Trophoblast cell (in vitro differentiated cells and primary cell): ENCODE measurements around the gene MYO1F.

Experiments used
- DNase-seq, 2 donors: peaks; one replicate each; pipeline ENCODE4 v3.0.0-alpha.2; 2016
- H2AFZ ChIP-seq: 2 replicates; pipeline ENCODE4 v1.6.1; 2013; ENCODE audit warnings: low read length, moderate library complexity, mild to moderate bottlenecking; ENCODE audit not compliant: insufficient read depth, poor library complexity
- H2AK5ac ChIP-seq: 2 replicates; pipeline ENCODE4 v1.6.1; 2013; ENCODE audit warnings: mild to moderate bottlenecking, low read length
- H2BK120ac ChIP-seq: 2 replicates; pipeline ENCODE4 v1.6.1; 2013; ENCODE audit warnings: low read length, mild to moderate bottlenecking, moderate library complexity; ENCODE audit not compliant: insufficient read depth, poor library complexity
- H2BK12ac ChIP-seq: 2 replicates; pipeline ENCODE4 v1.6.1; 2013; ENCODE audit warnings: mild to moderate bottlenecking, low read length, moderate library complexity
- H2BK5ac ChIP-seq: 2 replicates; pipeline ENCODE4 v1.6.1; 2013; ENCODE audit warnings: low read length, low read depth, moderate library complexity, mild to moderate bottlenecking; ENCODE audit not compliant: poor library complexity
- H3K14ac ChIP-seq: 2 replicates; pipeline ENCODE4 v1.6.1; 2013; ENCODE audit warnings: mild to moderate bottlenecking, low read length
- H3K18ac ChIP-seq: 2 replicates; pipeline ENCODE4 v1.6.1; 2013; ENCODE audit warnings: mild to moderate bottlenecking, low read length
- H3K23ac ChIP-seq: 2 replicates; pipeline ENCODE4 v1.6.1; 2013; ENCODE audit warnings: low read length
- H3K27ac ChIP-seq: 2 replicates; pipeline ENCODE4 v1.5.1; 2013; ENCODE audit warnings: low read depth, mild to moderate bottlenecking, inconsistent platforms, low read length, moderate library complexity
- H3K27me3 ChIP-seq: 2 replicates; pipeline ENCODE4 v1.6.1; 2013; ENCODE audit warnings: inconsistent platforms, mild to moderate bottlenecking, low read length, moderate library complexity; ENCODE audit not compliant: insufficient read depth
- H3K36me3 ChIP-seq, 2 experiments: 1 replicate in 1 of 2; 2 replicates in 1 of 2; pipeline ENCODE4 v1.6.1; 2013; ENCODE audit warnings: low read length in 2 of 2, mild to moderate bottlenecking in 2 of 2, moderate library complexity in 1 of 2; ENCODE audit not compliant: insufficient read depth in 2 of 2, control insufficient read depth in 1 of 2
- H3K4ac ChIP-seq: 2 replicates; pipeline ENCODE4 v1.6.1; 2013; ENCODE audit warnings: low read depth, mild to moderate bottlenecking, low read length, moderate library complexity
- H3K4me1 ChIP-seq, 2 experiments: 1 replicate in 1 of 2; 2 replicates in 1 of 2; pipeline ENCODE4 v1.6.1; 2013; ENCODE audit warnings: low read length in 2 of 2, mild to moderate bottlenecking in 2 of 2, moderate library complexity in 1 of 2; ENCODE audit not compliant: insufficient read depth in 2 of 2, control insufficient read depth in 1 of 2
- H3K4me2 ChIP-seq: 2 replicates; pipeline ENCODE4 v1.6.1; 2013; ENCODE audit warnings: inconsistent platforms, mild to moderate bottlenecking, low read length, moderate library complexity
- H3K4me3 ChIP-seq: 2 replicates; pipeline ENCODE4 v1.5.1; 2013; ENCODE audit warnings: mild to moderate bottlenecking, low read depth, low read length, inconsistent platforms
- H3K79me1 ChIP-seq: one replicate; pipeline ENCODE4 v1.6.1; 2013; ENCODE audit warnings: low read length
- H3K79me2 ChIP-seq: 2 replicates; pipeline ENCODE4 v1.6.1; 2013; ENCODE audit warnings: low read length, mild to moderate bottlenecking; ENCODE audit not compliant: control insufficient read depth, insufficient read depth, poor library complexity
- H3K9ac ChIP-seq: 2 replicates; pipeline ENCODE4 v1.6.1; 2013; ENCODE audit warnings: mild to moderate bottlenecking, low read length
- H3K9me3 ChIP-seq: 2 replicates; pipeline ENCODE4 v1.6.1; 2013; ENCODE audit warnings: low read depth, mild to moderate bottlenecking, control low read depth, inconsistent platforms, low read length; ENCODE audit not compliant: insufficient read depth
- H4K12ac ChIP-seq: 2 replicates; pipeline ENCODE4 v1.6.1; 2013; ENCODE audit warnings: low read depth, mild to moderate bottlenecking, low read length, moderate library complexity
- H4K8ac ChIP-seq: 2 replicates; pipeline ENCODE4 v1.6.1; 2013; ENCODE audit warnings: low read depth, mild to moderate bottlenecking, low read length, moderate library complexity
- H4K91ac ChIP-seq: one replicate; pipeline ENCODE4 v1.6.1; 2013; ENCODE audit warnings: low read depth, mild to moderate bottlenecking, low read length, moderate library complexity
- WGBS: extraction: QIAGEN DNeasy Blood & Tissue Kit; methylation state at CpG from one replicate; pipeline ENCODE4 v1.1.7; 2013; ENCODE audit warnings: missing lambda C conversion rate; ENCODE audit not compliant: insufficient read length, insufficient coverage; ENCODE audit errors: extremely low coverage; 5-methylcytosine and 5-hydroxymethylcytosine counted together

The MYO1F gene

DNA sequence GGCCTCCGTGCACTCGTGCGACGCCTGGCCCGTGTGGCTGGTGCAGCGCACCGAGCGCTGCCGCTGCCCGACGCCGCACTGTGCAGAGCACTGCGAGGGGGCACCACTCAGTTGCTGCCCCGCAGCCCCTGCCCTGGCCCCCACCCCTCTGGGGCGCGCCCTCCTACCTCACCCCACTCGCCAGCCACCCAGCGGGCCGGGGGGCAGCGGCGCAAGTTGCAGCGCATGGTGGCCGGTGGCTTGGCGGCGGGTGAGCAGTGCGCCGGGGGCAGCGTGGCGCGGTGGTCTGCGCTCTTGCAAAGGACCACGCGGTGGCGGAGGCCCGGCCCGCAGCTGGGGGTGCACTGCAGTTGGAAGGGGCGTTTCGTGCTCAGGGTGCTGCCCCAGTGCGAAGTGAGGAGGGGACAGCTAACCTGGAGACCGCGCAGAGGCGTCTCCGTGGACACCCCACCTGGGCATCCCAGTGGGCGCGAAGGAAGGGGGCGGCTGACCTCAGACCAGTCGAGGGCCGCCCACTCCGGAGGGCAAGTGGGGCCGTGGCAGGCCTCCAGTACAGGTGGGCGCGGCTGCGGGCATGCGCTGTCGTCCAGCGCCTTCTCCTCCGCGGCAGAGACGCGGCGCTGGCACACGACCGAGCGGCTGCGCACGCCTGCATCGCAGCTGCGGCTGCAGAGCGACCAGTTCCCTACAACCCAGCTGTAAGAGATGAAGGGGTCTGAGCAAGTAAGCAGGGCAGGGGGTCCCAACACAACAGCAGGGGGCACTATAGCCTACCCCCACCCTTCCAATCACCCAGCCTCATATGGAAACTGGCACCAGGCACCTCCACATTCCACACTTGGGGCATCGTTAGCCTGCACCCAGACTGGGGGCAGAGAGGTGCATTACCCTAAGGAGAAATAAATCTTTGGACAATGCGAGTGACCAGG lies 8.0 kb upstream of the MYO1F start:
- Histone ChIP-seq H3K18ac (no peak overlapping the region), H3K4ac (no peak overlapping the region), H3K9me3 (peaks cover under 1% of the 10 kb centered on the region), H4K12ac (no peak overlapping the region), H2BK12ac (no peak overlapping the region), H4K8ac (no peak overlapping the region), H3K23ac (no peak overlapping the region), H4K91ac (no peak overlapping the region), H3K27ac (no peak overlapping the region), H3K27me3 (no peaks in the 10 kb centered on the region), H3K4me2 (no peak overlapping the region), H3K79me1 (no peaks in the 10 kb centered on the region), H3K4me1 (peaks cover 0 to 3% of the 10 kb centered on the region in 2 experiments), H2AK5ac (no peak overlapping the region), H3K14ac (no peak overlapping the region), H3K9ac (no peak overlapping the region), H2BK5ac (no peak overlapping the region), H3K4me3 (no peak overlapping the region), H3K79me2 (no peaks in the 10 kb centered on the region), H3K36me3 (no peaks in the 10 kb centered on the region), H2AFZ (no peak overlapping the region), H2BK120ac (no peak overlapping the region)
- no CpG with 5 or more reads among the region's 71 CpGs for WGBS
- no peak for DNase-seq

DNA sequence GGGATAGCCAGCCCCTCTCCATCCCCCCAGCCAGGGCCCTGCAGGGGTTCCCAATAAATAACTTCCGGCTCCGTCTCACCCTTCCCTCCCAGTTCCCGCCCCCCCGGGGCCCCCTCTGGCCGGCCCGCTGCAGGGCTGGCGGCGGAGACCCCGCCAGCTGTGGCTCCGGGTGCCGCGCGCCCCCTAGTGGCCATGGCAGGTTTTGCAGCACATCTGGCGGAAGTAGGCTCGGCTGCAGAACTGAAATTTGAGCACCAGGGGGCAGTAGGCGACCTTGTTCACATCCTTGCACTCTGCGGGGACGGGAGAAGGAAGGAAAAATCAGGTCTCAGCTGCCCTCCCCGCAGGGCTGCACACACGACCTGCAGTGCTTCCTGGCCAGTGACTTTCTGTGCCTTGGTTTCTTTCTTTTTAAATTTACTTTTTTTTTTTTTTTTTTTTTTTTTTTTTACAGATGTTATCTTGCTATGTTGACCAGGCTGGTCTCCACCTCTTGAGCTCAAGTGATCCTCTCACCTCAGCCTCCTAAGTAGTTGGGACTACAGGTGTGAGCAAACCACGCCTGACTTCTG lies 3.6 kb upstream of the MYO1F start:
- H4K12ac ChIP-seq, result no peak overlapping the region
- H3K27me3 ChIP-seq, result no peaks in the 10 kb centered on the region
- H4K91ac ChIP-seq, result no peak overlapping the region
- H2BK12ac ChIP-seq, result no peak overlapping the region
- peak; percentile 78 to 91 for DNase-seq
- no peak overlapping the region for H3K18ac ChIP-seq
- H3K79me1 ChIP-seq, result no peaks in the 10 kb centered on the region
- H3K36me3 ChIP-seq, result no peaks in the 10 kb centered on the region
- peaks cover 5% of the 10 kb centered on the region for H3K9me3 ChIP-seq
- H3K23ac ChIP-seq, result no peak overlapping the region
- no peak overlapping the region for H3K4me3 ChIP-seq
- no peaks in the 10 kb centered on the region for H3K79me2 ChIP-seq
- WGBS, result no CpG with 5 or more reads among the region's 21 CpGs
- no peak overlapping the region for H2AFZ ChIP-seq
- H3K4me1 ChIP-seq, result peaks cover 0 to 3% of the 10 kb centered on the region in 2 experiments
- no peak overlapping the region for H4K8ac ChIP-seq
- H3K4me2 ChIP-seq, result no peak overlapping the region
- no peak overlapping the region for H3K4ac ChIP-seq
- H3K27ac ChIP-seq, result no peak overlapping the region
- no peak overlapping the region for H2BK120ac ChIP-seq
- H2BK5ac ChIP-seq, result no peak overlapping the region
- H2AK5ac ChIP-seq, result no peak overlapping the region
- H3K9ac ChIP-seq, result no peak overlapping the region
- H3K14ac ChIP-seq, result no peak overlapping the region

DNA sequence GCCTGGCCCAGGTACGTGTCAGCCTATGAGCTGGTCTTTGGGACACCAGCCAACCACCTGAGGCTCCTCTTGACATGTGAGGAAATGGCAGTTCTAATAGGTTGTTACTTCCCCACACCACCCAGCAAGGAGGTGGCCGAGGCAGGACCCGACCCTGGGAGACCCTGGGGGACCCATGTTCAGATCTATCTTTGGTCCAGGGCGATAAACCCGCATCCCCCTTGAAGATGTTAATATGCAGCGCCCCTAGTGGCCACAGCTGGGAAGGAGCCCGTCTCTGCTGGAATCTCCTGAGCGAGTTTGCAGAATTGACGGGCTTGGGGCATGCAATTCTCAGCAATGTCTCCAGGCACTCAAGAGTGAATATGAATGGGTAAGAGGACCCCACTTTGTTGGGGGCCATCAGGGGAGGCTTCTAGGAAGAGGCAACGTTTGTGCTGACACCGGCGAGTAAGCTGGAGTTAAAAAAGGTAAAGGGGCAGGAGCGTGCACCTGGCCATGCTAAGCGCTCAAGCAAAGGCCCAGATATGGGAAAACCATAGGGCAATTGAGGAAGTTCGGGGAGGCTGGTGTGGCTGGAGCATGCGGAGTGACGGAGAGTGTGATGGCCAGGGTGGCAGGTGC lies 1.5 kb upstream of the MYO1F start:
- Histone ChIP-seq H4K8ac (no peak overlapping the region), H3K27me3 (no peaks in the 10 kb centered on the region), H3K9ac (no peak overlapping the region), H3K27ac (no peak overlapping the region), H3K23ac (no peak overlapping the region), H3K79me2 (no peaks in the 10 kb centered on the region), H3K4me3 (no peak overlapping the region), H2BK12ac (no peak overlapping the region), H2AK5ac (no peak overlapping the region), H2AFZ (no peak overlapping the region), H2BK120ac (no peak overlapping the region), H3K14ac (no peak overlapping the region), H3K9me3 (peaks cover 5% of the 10 kb centered on the region), H3K36me3 (no peaks in the 10 kb centered on the region), H2BK5ac (no peak overlapping the region), H3K4ac (no peak overlapping the region), H3K18ac (no peak overlapping the region), H3K4me2 (no peak overlapping the region), H3K79me1 (no peaks in the 10 kb centered on the region), H4K12ac (no peak overlapping the region), H4K91ac (no peak overlapping the region), H3K4me1 (peaks cover 0 to 3% of the 10 kb centered on the region in 2 experiments)
- peak; percentile 42 to 85 for DNase-seq
- WGBS, result no CpG with 5 or more reads among the region's 17 CpGs

DNA sequence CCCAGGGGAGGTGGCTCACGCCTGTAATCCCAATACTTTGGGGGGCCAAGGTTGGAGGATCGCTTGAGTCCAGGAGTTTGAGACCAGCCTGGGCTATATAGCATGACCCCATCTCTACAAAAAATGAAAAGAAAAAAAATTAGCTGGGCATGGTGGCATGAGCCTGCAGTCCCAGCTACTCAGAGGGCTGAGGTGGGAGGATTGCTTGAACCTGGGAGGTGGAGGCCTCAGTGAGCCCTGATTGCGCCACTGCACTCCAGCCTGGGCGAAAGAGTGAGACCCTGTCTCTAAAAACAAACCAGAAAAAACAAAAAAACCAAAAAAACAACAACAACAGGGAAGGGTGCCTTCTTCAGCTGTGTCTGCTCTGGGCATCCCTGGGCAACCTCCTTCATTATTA lies 499 bp upstream of the MYO1F start:
- no peak overlapping the region for H3K23ac ChIP-seq
- H3K9me3 ChIP-seq, result peaks cover 5% of the 10 kb centered on the region
- no peak overlapping the region for H3K4me2 ChIP-seq
- H3K4me1 ChIP-seq, result peaks cover 0 to 3% of the 10 kb centered on the region in 2 experiments
- H2AK5ac ChIP-seq, result no peak overlapping the region
- no peak overlapping the region for H4K91ac ChIP-seq
- no peak overlapping the region for H2AFZ ChIP-seq
- H4K12ac ChIP-seq, result no peak overlapping the region
- no peak overlapping the region for H3K14ac ChIP-seq
- no peaks in the 10 kb centered on the region for H3K79me1 ChIP-seq
- no peak overlapping the region for H2BK5ac ChIP-seq
- no peak overlapping the region for H2BK120ac ChIP-seq
- DNase-seq, result no peak
- no peak overlapping the region for H3K27ac ChIP-seq
- no peaks in the 10 kb centered on the region for H3K36me3 ChIP-seq
- H3K9ac ChIP-seq, result no peak overlapping the region
- H3K18ac ChIP-seq, result no peak overlapping the region
- no peaks in the 10 kb centered on the region for H3K79me2 ChIP-seq
- H3K27me3 ChIP-seq, result no peaks in the 10 kb centered on the region
- no peak overlapping the region for H4K8ac ChIP-seq
- no peak overlapping the region for H2BK12ac ChIP-seq
- H3K4me3 ChIP-seq, result no peak overlapping the region
- no CpG with 5 or more reads among the region's 4 CpGs for WGBS
- H3K4ac ChIP-seq, result no peak overlapping the region
